SJCRH30 (cell line): Measurements from ENCODE around the gene S100A14. TPM values are rescaled to one million over a fixed set of nuclear protein-coding genes. Genes with fewer than 3 reads are reported as not detected.

ENCODE experiments used
- DNase-seq, 2 experiments: peaks; one replicate each; pipeline ENCODE4 v3.0.0-alpha.2; 2015 to 2020
- H3K27ac ChIP-seq: fragments of 250-450 bp; sonication (Bioruptor Pico); 2 replicates; pipeline ENCODE4 v1.5.1; 2020; ENCODE audit warnings: mild to moderate bottlenecking, moderate library complexity
- H3K27me3 ChIP-seq: fragments of 250-450 bp; sonication (Bioruptor Pico); 2 replicates; pipeline ENCODE4 v1.5.1; 2020; ENCODE audit warnings: mild to moderate bottlenecking, moderate library complexity
- H3K36me3 ChIP-seq: fragments of 250-450 bp; sonication (Bioruptor Pico); 2 replicates; pipeline ENCODE4 v1.5.1; 2020; ENCODE audit warnings: mild to moderate bottlenecking, moderate library complexity
- H3K4me1 ChIP-seq: fragments of 250-450 bp; sonication (Bioruptor Pico); 2 replicates; pipeline ENCODE4 v1.5.1; 2020; ENCODE audit warnings: mild to moderate bottlenecking, moderate library complexity
- H3K4me3 ChIP-seq: fragments of 250-450 bp; sonication (Bioruptor Pico); 2 replicates; pipeline ENCODE4 v1.5.1; 2020; ENCODE audit warnings: mild to moderate bottlenecking, moderate library complexity
- H3K9me3 ChIP-seq: fragments of 250-450 bp; sonication (Bioruptor Pico); replicated peaks from 2 replicates; pipeline ENCODE4 v1.5.1; 2020; ENCODE audit warnings: mild to moderate bottlenecking, moderate library complexity
- total RNA-seq: library from RNA; depleted of rRNA; stranded (reverse); fragments of >200 nt; shearing (Covaris generic); gene quantifications from 2 replicates; pipeline ENCODE4 v1.2.3, GENCODE V29; 2014; rRNA removed

S100A14 gene
- not detected in 2 replicates for total RNA-seq

- Histone ChIP-seq H3K27ac (no peak within 1 kb of the TSS), H3K9me3 (no peaks in the 10 kb centered on the region), H3K27me3 (no peaks in the 10 kb centered on the region), H3K4me1 (peaks cover 7% of the 10 kb centered on the region; the same call in 1 of the 2 replicates), H3K36me3 (peaks cover 14% of the 10 kb centered on the region), H3K4me3 (no peak within 1 kb of the TSS)
- DNase-seq, result no peak
These were observed at the start of gene S100A14 for GRCh38 chr1:153616144-153616916. TSS of gene S100A14 (minus strand) at chr1:153616325. CDS start at chr1:153615858, 467 bp downstream.

GRCh38 chr1:153663211-153663610 is 47.1 kb upstream of the S100A14 start:
- no peaks in the 10 kb centered on the region for H3K4me1 ChIP-seq
- H3K27me3 ChIP-seq, result no peaks in the 10 kb centered on the region
- no peak overlapping the region for H3K4me3 ChIP-seq
- no peak overlapping the region for H3K27ac ChIP-seq
- no peaks in the 10 kb centered on the region for H3K9me3 ChIP-seq
- H3K36me3 ChIP-seq, result peaks cover 73% of the 10 kb centered on the region
- no peak for DNase-seq

GRCh38 chr1:153662269-153662668 is 46.1 kb upstream of the S100A14 start:
- Histone ChIP-seq H3K4me1 (no peaks in the 10 kb centered on the region), H3K27me3 (no peaks in the 10 kb centered on the region), H3K4me3 (no peak overlapping the region), H3K36me3 (peaks cover 64% of the 10 kb centered on the region), H3K27ac (no peak overlapping the region), H3K9me3 (no peaks in the 10 kb centered on the region)
- no peak for DNase-seq

- no peak overlapping the region for H3K4me3 ChIP-seq
- H3K27me3 ChIP-seq, result no peaks in the 10 kb centered on the region
- no peak for DNase-seq
- no peaks in the 10 kb centered on the region for H3K4me1 ChIP-seq
- no peaks in the 10 kb centered on the region for H3K9me3 ChIP-seq
- H3K36me3 ChIP-seq, result peaks cover 53% of the 10 kb centered on the region
- no peak overlapping the region for H3K27ac ChIP-seq
These were observed 45.1 kb upstream of the S100A14 start for GRCh38 chr1:153661111-153661708.

GRCh38 chr1:153659656-153660055 is 43.5 kb upstream of the S100A14 start:
- peaks cover 38% of the 10 kb centered on the region for H3K36me3 ChIP-seq
- H3K4me3 ChIP-seq, result peak overlapping the region; percentile 92; the same call in 1 of the 2 replicates
- H3K9me3 ChIP-seq, result no peaks in the 10 kb centered on the region
- no peaks in the 10 kb centered on the region for H3K4me1 ChIP-seq
- H3K27me3 ChIP-seq, result no peaks in the 10 kb centered on the region
- DNase-seq, result no peak
- H3K27ac ChIP-seq, result no peak overlapping the region

GRCh38 chr1:153659175-153659534 is 43.0 kb upstream of the S100A14 start:
- Histone ChIP-seq H3K27me3 (no peaks in the 10 kb centered on the region), H3K4me1 (no peaks in the 10 kb centered on the region), H3K4me3 (peak overlapping the region; percentile 92), H3K36me3 (peaks cover 33% of the 10 kb centered on the region), H3K27ac (no peak overlapping the region; the same call in 1 of the 2 replicates), H3K9me3 (no peaks in the 10 kb centered on the region)
- peak in 1 of 2 experiments; percentile 12 for DNase-seq

- no peaks in the 10 kb centered on the region for H3K9me3 ChIP-seq
- H3K36me3 ChIP-seq, result peaks cover 27% of the 10 kb centered on the region
- H3K27ac ChIP-seq, result peak within 1 kb of the TSS; percentile 53
- DNase-seq, result peak; percentile 88 to 90
- H3K4me3 ChIP-seq, result peak within 1 kb of the TSS; percentile 92
- H3K27me3 ChIP-seq, result no peaks in the 10 kb centered on the region
- no peaks in the 10 kb centered on the region for H3K4me1 ChIP-seq
These were observed 42.5 kb upstream of the S100A14 start, which contains the start of gene SNAPIN for GRCh38 chr1:153658400-153659174. TSS of gene SNAPIN (plus strand) at chr1:153658703. CDS start at chr1:153658744, 41 bp downstream.

GRCh38 chr1:153655333-153655732 is 39.2 kb upstream of the S100A14 start:
- no peak overlapping the region for H3K27ac ChIP-seq
- peak in 1 of 2 experiments; percentile 26 for DNase-seq
- no peaks in the 10 kb centered on the region for H3K4me1 ChIP-seq
- H3K9me3 ChIP-seq, result no peaks in the 10 kb centered on the region
- no peak overlapping the region for H3K4me3 ChIP-seq
- H3K27me3 ChIP-seq, result no peaks in the 10 kb centered on the region
- no peaks in the 10 kb centered on the region for H3K36me3 ChIP-seq

- no peaks in the 10 kb centered on the region for H3K9me3 ChIP-seq
- DNase-seq, result no peak
- H3K27ac ChIP-seq, result no peak overlapping the region
- no peak overlapping the region for H3K4me3 ChIP-seq
- H3K36me3 ChIP-seq, result no peaks in the 10 kb centered on the region
- no peaks in the 10 kb centered on the region for H3K27me3 ChIP-seq
- H3K4me1 ChIP-seq, result no peaks in the 10 kb centered on the region
These were observed 36.8 kb upstream of the S100A14 start for GRCh38 chr1:153652805-153653500.

- Histone ChIP-seq H3K27ac (no peak overlapping the region), H3K36me3 (peaks cover 1% of the 10 kb centered on the region; the same call in 1 of the 2 replicates), H3K4me3 (no peak overlapping the region), H3K4me1 (no peaks in the 10 kb centered on the region), H3K27me3 (no peaks in the 10 kb centered on the region), H3K9me3 (no peaks in the 10 kb centered on the region)
- no peak for DNase-seq
These were observed 35.6 kb upstream of the S100A14 start for GRCh38 chr1:153651771-153652170.

GRCh38 chr1:153649863-153650235 is 33.7 kb upstream of the S100A14 start:
- no peak for DNase-seq
- no peaks in the 10 kb centered on the region for H3K27me3 ChIP-seq
- no peaks in the 10 kb centered on the region for H3K9me3 ChIP-seq
- peaks cover 20% of the 10 kb centered on the region for H3K36me3 ChIP-seq
- no peak overlapping the region for H3K27ac ChIP-seq
- H3K4me1 ChIP-seq, result no peaks in the 10 kb centered on the region
- H3K4me3 ChIP-seq, result no peak overlapping the region

- H3K9me3 ChIP-seq, result no peaks in the 10 kb centered on the region
- no peak overlapping the region for H3K27ac ChIP-seq
- H3K4me3 ChIP-seq, result no peak overlapping the region
- H3K4me1 ChIP-seq, result no peaks in the 10 kb centered on the region
- no peaks in the 10 kb centered on the region for H3K27me3 ChIP-seq
- no peak for DNase-seq
- H3K36me3 ChIP-seq, result peaks cover 24% of the 10 kb centered on the region
These were observed 33.2 kb upstream of the S100A14 start for GRCh38 chr1:153649137-153649862.

GRCh38 chr1:153648000-153648643 is 32.0 kb upstream of the S100A14 start:
- Histone ChIP-seq H3K27ac (no peak overlapping the region), H3K36me3 (peaks cover 33% of the 10 kb centered on the region), H3K4me3 (no peak overlapping the region), H3K9me3 (no peaks in the 10 kb centered on the region), H3K27me3 (no peaks in the 10 kb centered on the region), H3K4me1 (no peaks in the 10 kb centered on the region)
- no peak for DNase-seq
